Neural progenitor cell (in vitro differentiated cells): Measurements from ENCODE around the gene NIBAN1. TPM values are rescaled to one million over a fixed set of nuclear protein-coding genes. Genes with fewer than 3 reads are reported as not detected.
A peak's percentile ranks its signal among the peaks of the same experiment; 100 is the strongest.
"Not testable (repeated sequence)": the region's sequence is repeated elsewhere in the genome, so short reads cannot be mapped to it uniquely, and the experiment has no call there.

Experiments
- DNase-seq: peaks from one replicate; pipeline ENCODE4 v3.0.0-alpha.2; 2016; ENCODE audit warnings: low spot score
- H2AFZ ChIP-seq: fragments of 200-600 bp; sonication (generic); replicated peaks from 2 replicates; pipeline ENCODE4 v1.6.1; 2016; ENCODE audit warnings: antibody characterized with exemption
- H3F3A ChIP-seq: fragments of 200-600 bp; sonication (generic); 2 replicates; pipeline ENCODE4 v1.6.1; 2016; ENCODE audit warnings: antibody characterized with exemption, low read depth
- H3K27ac ChIP-seq: fragments of 200-600 bp; sonication (generic); 2 replicates; pipeline ENCODE4 v1.5.1; 2016; ENCODE audit warnings: mild to moderate bottlenecking
- H3K27me3 ChIP-seq: fragments of 200-600 bp; sonication (generic); 2 replicates; pipeline ENCODE4 v1.6.1; 2016; ENCODE audit warnings: mild to moderate bottlenecking, moderate library complexity
- H3K36me3 ChIP-seq: fragments of 200-600 bp; sonication (generic); 2 replicates; pipeline ENCODE4 v1.5.1; 2016
- H3K4me1 ChIP-seq: fragments of 200-600 bp; sonication (generic); 2 replicates; pipeline ENCODE4 v1.6.1; 2016; ENCODE audit warnings: mixed run types
- H3K4me2 ChIP-seq: fragments of 200-600 bp; sonication (generic); 2 replicates; pipeline ENCODE4 v1.6.1; 2016
- H3K4me3 ChIP-seq: fragments of 200-600 bp; sonication (generic); 2 replicates; pipeline ENCODE4 v1.5.1; 2016
- H3K79me2 ChIP-seq: fragments of 200-600 bp; sonication (generic); 2 replicates; pipeline ENCODE4 v1.6.1; 2016; ENCODE audit warnings: low read depth
- H3K9ac ChIP-seq: fragments of 200-600 bp; sonication (generic); 2 replicates; pipeline ENCODE4 v1.6.1; 2016
- H3K9me3 ChIP-seq: fragments of 200-600 bp; sonication (generic); 2 replicates; pipeline ENCODE4 v1.5.1; 2016; ENCODE audit warnings: low read depth
- H4K20me1 ChIP-seq: fragments of 200-600 bp; sonication (generic); 2 replicates; pipeline ENCODE4 v1.6.1; 2016; ENCODE audit warnings: low read depth
- H3K27ac Mint-ChIP-seq: 3 replicates; pipeline ENCODE4 v1.8.0; 2021; ENCODE audit warnings: mixed read lengths
- H3K27me3 Mint-ChIP-seq: 2 replicates; pipeline ENCODE4 v1.8.0; 2022; ENCODE audit warnings: low read depth, mild to moderate bottlenecking, inconsistent platforms, moderate library complexity, mixed read lengths; ENCODE audit not compliant: insufficient read depth
- H3K36me3 Mint-ChIP-seq: 3 replicates; pipeline ENCODE4 v1.8.0; 2021; ENCODE audit warnings: mixed read lengths
- H3K4me1 Mint-ChIP-seq: 3 replicates; pipeline ENCODE4 v1.8.0; 2021; ENCODE audit warnings: mixed read lengths
- H3K4me3 Mint-ChIP-seq: 3 replicates; pipeline ENCODE4 v1.8.0; 2021; ENCODE audit warnings: mild to moderate bottlenecking, moderate library complexity, mixed read lengths
- H3K9me3 Mint-ChIP-seq: 3 replicates; pipeline ENCODE4 v1.8.0; 2020; ENCODE audit warnings: mixed read lengths
- CTCF ChIP-seq: fragments of 200-600 bp; sonication (generic); IDR thresholded peaks from 2 replicates; pipeline ENCODE4 v1.5.1; 2017; ENCODE audit warnings: antibody characterized with exemption, mild to moderate bottlenecking
- EZH2 ChIP-seq: fragments of 200-600 bp; sonication (generic); IDR thresholded peaks from 2 replicates; pipeline ENCODE4 v1.6.1; 2017; ENCODE audit warnings: antibody characterized with exemption, mild to moderate bottlenecking, moderate library complexity
- EZH2phosphoT487 ChIP-seq: fragments of 200-600 bp; sonication (generic); IDR thresholded peaks from 2 replicates; pipeline ENCODE4 v1.6.1; 2017; ENCODE audit warnings: antibody characterized with exemption
- total RNA-seq: library from RNA; depleted of rRNA; stranded (reverse); fragments of >200 nt; gene quantifications from 2 replicates; pipeline ENCODE4 v1.2.3, GENCODE V29; 2015; ENCODE audit warnings: low replicate concordance

The NIBAN1 gene
- total RNA-seq, 1 donor from 2014 or later = 0.36 TPM

- no peaks in the 10 kb centered on the region for H3K27me3 ChIP-seq
- peaks cover 4% of the 10 kb centered on the region for H3K4me1 Mint-ChIP-seq
- H3F3A ChIP-seq = no peaks in the 10 kb centered on the region
- no peak overlapping the region for H3K4me2 ChIP-seq
- H3K27ac ChIP-seq = no peak overlapping the region
- H3K79me2 ChIP-seq = no peaks in the 10 kb centered on the region
- no peak overlapping the region for H3K4me3 Mint-ChIP-seq
- no peaks in the 10 kb centered on the region for H3K36me3 Mint-ChIP-seq
- no peaks in the 10 kb centered on the region for H3K9me3 ChIP-seq
- no peak for TF ChIP-seq EZH2
- no peak for TF ChIP-seq EZH2phosphoT487
- no peak for TF ChIP-seq CTCF
- no peak overlapping the region for H3K9ac ChIP-seq
- no peaks in the 10 kb centered on the region for H3K4me1 ChIP-seq
- no peaks in the 10 kb centered on the region for H4K20me1 ChIP-seq
- no peak overlapping the region for H3K4me3 ChIP-seq
- no peaks in the 10 kb centered on the region for H3K9me3 Mint-ChIP-seq
- peaks cover 4% of the 10 kb centered on the region for H3K27me3 Mint-ChIP-seq
- no peak overlapping the region for H3K27ac Mint-ChIP-seq
- H3K36me3 ChIP-seq = no peaks in the 10 kb centered on the region
- no peak for DNase-seq
- no peak overlapping the region for H2AFZ ChIP-seq
These were observed 41.3 kb upstream of the NIBAN1 start for GRCh38 chr1:185015631-185016030.

- no peak overlapping the region for H3K27ac ChIP-seq
- no peaks in the 10 kb centered on the region for H4K20me1 ChIP-seq
- no peaks in the 10 kb centered on the region for H3K79me2 ChIP-seq
- Mint-ChIP-seq H3K27me3 (peaks cover 4% of the 10 kb centered on the region), H3K9me3 (no peaks in the 10 kb centered on the region), H3K36me3 (no peaks in the 10 kb centered on the region), H3K4me1 (peaks cover 4% of the 10 kb centered on the region), H3K4me3 (no peak overlapping the region), H3K27ac (no peak overlapping the region)
- no peak overlapping the region for H3K4me3 ChIP-seq
- no peaks in the 10 kb centered on the region for H3K4me1 ChIP-seq
- H2AFZ ChIP-seq = no peak overlapping the region
- DNase-seq = no peak
- no peak overlapping the region for H3K4me2 ChIP-seq
- no peaks in the 10 kb centered on the region for H3F3A ChIP-seq
- H3K36me3 ChIP-seq = no peaks in the 10 kb centered on the region
- H3K9me3 ChIP-seq = no peaks in the 10 kb centered on the region
- H3K9ac ChIP-seq = no peak overlapping the region
- TF ChIP-seq EZH2 (no peak), EZH2phosphoT487 (no peak), CTCF (no peak)
- H3K27me3 ChIP-seq = no peaks in the 10 kb centered on the region
These were observed 40.6 kb upstream of the NIBAN1 start for GRCh38 chr1:185014941-185015340.

- no peaks in the 10 kb centered on the region for H3K4me1 ChIP-seq
- no peaks in the 10 kb centered on the region for H3K9me3 ChIP-seq
- no peak overlapping the region for H3K4me3 Mint-ChIP-seq
- no peaks in the 10 kb centered on the region for H3K27me3 ChIP-seq
- H3K79me2 ChIP-seq = no peaks in the 10 kb centered on the region
- H3K4me3 ChIP-seq = no peak overlapping the region
- H3K27ac Mint-ChIP-seq = no peak overlapping the region
- H2AFZ ChIP-seq = no peak overlapping the region
- H3K9me3 Mint-ChIP-seq = peaks cover 2% of the 10 kb centered on the region
- no peak overlapping the region for H3K9ac ChIP-seq
- H3K36me3 Mint-ChIP-seq = no peaks in the 10 kb centered on the region
- no peaks in the 10 kb centered on the region for H4K20me1 ChIP-seq
- TF ChIP-seq EZH2phosphoT487 = no peak
- no peak for TF ChIP-seq EZH2
- no peak overlapping the region for H3K4me2 ChIP-seq
- no peaks in the 10 kb centered on the region for H3K36me3 ChIP-seq
- peaks cover 16% of the 10 kb centered on the region for H3K4me1 Mint-ChIP-seq
- no peak for DNase-seq
- no peaks in the 10 kb centered on the region for H3F3A ChIP-seq
- peaks cover 6% of the 10 kb centered on the region for H3K27me3 Mint-ChIP-seq
- no peak overlapping the region for H3K27ac ChIP-seq
These were observed 36.1 kb upstream of the NIBAN1 start for GRCh38 chr1:185010361-185010760.

- H3K36me3 Mint-ChIP-seq = no peaks in the 10 kb centered on the region
- Histone ChIP-seq H2AFZ (no peak overlapping the region), H3K4me2 (no peak overlapping the region), H3K27ac (no peak overlapping the region), H3K27me3 (no peaks in the 10 kb centered on the region), H3F3A (no peaks in the 10 kb centered on the region), H3K36me3 (no peaks in the 10 kb centered on the region), H3K4me1 (no peaks in the 10 kb centered on the region), H4K20me1 (no peaks in the 10 kb centered on the region), H3K9ac (no peak overlapping the region), H3K4me3 (no peak overlapping the region), H3K79me2 (no peaks in the 10 kb centered on the region), H3K9me3 (no peaks in the 10 kb centered on the region)
- H3K27me3 Mint-ChIP-seq = peaks cover 6% of the 10 kb centered on the region
- peak overlapping the region; percentile 76 for H3K27ac Mint-ChIP-seq
- peaks cover 2% of the 10 kb centered on the region for H3K9me3 Mint-ChIP-seq
- H3K4me1 Mint-ChIP-seq = peaks cover 16% of the 10 kb centered on the region
- peak overlapping the region; percentile 15 for H3K4me3 Mint-ChIP-seq
- TF ChIP-seq EZH2phosphoT487 (no peak), CTCF (no peak), EZH2 (no peak)
- DNase-seq = no peak
These were observed 34.5 kb upstream of the NIBAN1 start for GRCh38 chr1:185008838-185009237.

GRCh38 chr1:185001312-185001880 lies 27.1 kb upstream of the NIBAN1 start:
- H4K20me1 ChIP-seq, H3F3A ChIP-seq, H3K36me3 ChIP-seq, H3K9me3 Mint-ChIP-seq, H3K4me1 ChIP-seq, H3K9me3 ChIP-seq, H3K36me3 Mint-ChIP-seq, H3K4me1 Mint-ChIP-seq, H3K27me3 ChIP-seq, H3K27ac Mint-ChIP-seq, H2AFZ ChIP-seq, H3K9ac ChIP-seq, H3K79me2 ChIP-seq, H3K4me3 ChIP-seq, H3K27me3 Mint-ChIP-seq, H3K27ac ChIP-seq, H3K4me2 ChIP-seq, DNase-seq: not testable (repeated sequence)
- H3K4me3 Mint-ChIP-seq = peak overlapping the region; percentile 35

GRCh38 chr1:184999974-185000373 lies 25.7 kb upstream of the NIBAN1 start:
- not testable (repeated sequence) for H3F3A ChIP-seq, H3K27me3 ChIP-seq, H3K36me3 Mint-ChIP-seq, H3K36me3 ChIP-seq, H4K20me1 ChIP-seq, H3K4me3 Mint-ChIP-seq, H3K9ac ChIP-seq, H3K27ac ChIP-seq, H3K9me3 Mint-ChIP-seq, H3K9me3 ChIP-seq, H3K4me3 ChIP-seq, H2AFZ ChIP-seq, H3K4me2 ChIP-seq, H3K27me3 Mint-ChIP-seq, H3K4me1 ChIP-seq, H3K27ac Mint-ChIP-seq, H3K4me1 Mint-ChIP-seq, DNase-seq, H3K79me2 ChIP-seq
